ENCODE data around the gene XPNPEP1.

XPNPEP1 gene

GRCh38 chr10:109922976-109923921 is at the start of gene XPNPEP1:
Gene XPNPEP1, minus strand, starts transcription at chr10:109923511. Its CDS starts 78 bp downstream, at chr10:109923433.
- DNase-seq (ENCODE audit: low read depth) = no peak

GRCh38 chr10:109972372-109973001 is 49.2 kb upstream of the XPNPEP1 start:
- DNase-seq (ENCODE audit: low read depth) = no peak

GRCh38 chr10:109971634-109972033 is 48.3 kb upstream of the XPNPEP1 start:
- no peak for DNase-seq (ENCODE audit: low read depth)

GRCh38 chr10:109969760-109970346 is 46.5 kb upstream of the XPNPEP1 start:
- no peak for DNase-seq (ENCODE audit: low read depth)

- no peak for DNase-seq (ENCODE audit: low read depth)
Observed at GRCh38 chr10:109968953-109969759, 45.8 kb upstream of the XPNPEP1 start.

- DNase-seq (ENCODE audit: low read depth) = no peak
Observed at GRCh38 chr10:109967739-109968088, 44.4 kb upstream of the XPNPEP1 start.

GRCh38 chr10:109966961-109967738 is 43.8 kb upstream of the XPNPEP1 start:
- no peak for DNase-seq (ENCODE audit: low read depth)

- no peak for DNase-seq (ENCODE audit: low read depth)
Observed at GRCh38 chr10:109964318-109964717, 41.0 kb upstream of the XPNPEP1 start.

GRCh38 chr10:109963439-109963838 is 40.1 kb upstream of the XPNPEP1 start:
- peak; percentile 75 for DNase-seq (ENCODE audit: low read depth)

GRCh38 chr10:109962247-109962646 is 38.9 kb upstream of the XPNPEP1 start:
- DNase-seq (ENCODE audit: low read depth) = no peak

- DNase-seq (ENCODE audit: low read depth) = no peak
Observed at GRCh38 chr10:109961174-109962001, 38.1 kb upstream of the XPNPEP1 start.

GRCh38 chr10:109960682-109961081 is 37.4 kb upstream of the XPNPEP1 start:
- DNase-seq (ENCODE audit: low read depth) = no peak

- no peak for DNase-seq (ENCODE audit: low read depth)
Observed at GRCh38 chr10:109959259-109960145, 36.2 kb upstream of the XPNPEP1 start.

- no peak for DNase-seq (ENCODE audit: low read depth)
Observed at GRCh38 chr10:109958059-109958458, 34.7 kb upstream of the XPNPEP1 start.

GRCh38 chr10:109957092-109957797 is 33.9 kb upstream of the XPNPEP1 start:
- no peak for DNase-seq (ENCODE audit: low read depth)

GRCh38 chr10:109956454-109957091 is 33.3 kb upstream of the XPNPEP1 start:
- no peak for DNase-seq (ENCODE audit: low read depth)

GRCh38 chr10:109953766-109954165 is 30.5 kb upstream of the XPNPEP1 start:
- DNase-seq (ENCODE audit: low read depth) = no peak

- DNase-seq (ENCODE audit: low read depth) = no peak
Observed at GRCh38 chr10:109952526-109952925, 29.2 kb upstream of the XPNPEP1 start.
